HEK293 (cell line): ENCODE results near the gene SPEG.

Experiments
- CTCF ChIA-PET: fragments of 350-600 bp; formaldehyde crosslinking; extraction: SDS; loops from one replicate; lab custom pipeline; 2021; ENCODE audit warnings: antibody characterized with exemption; lab: Yijun Ruan, JAX
- POLR2A ChIA-PET: fragments of 300-600 bp; formaldehyde crosslinking; extraction: SDS; loops from one replicate; lab custom pipeline; 2020; ENCODE audit warnings: antibody characterized with exemption, inconsistent platforms; lab: Yijun Ruan, JAX
- H3K27ac ChIP-seq: fragments of 200-500 bp; sonication (Bioruptor generic); 2 replicates; pipeline ENCODE4 v1.5.1; 2014; ENCODE audit warnings: low read depth, low read length, control low read depth, inconsistent platforms; ENCODE audit errors: extremely low read depth
- H3K36me3 ChIP-seq, 2 experiments: fragments of 200-500 bp in 1 of 2; sonication (Bioruptor generic) in 1 of 2; 1 replicate in 1 of 2; 2 replicates in 1 of 2; pipeline ENCODE4 v1.5.1; 2014 to 2017; ENCODE audit warnings: inconsistent platforms in 2 of 2, low read length in 2 of 2; ENCODE audit not compliant: control insufficient read depth in 2 of 2, insufficient read depth in 1 of 2
- H3K4me1 ChIP-seq: fragments of 200-500 bp; sonication (Bioruptor generic); 2 replicates; pipeline ENCODE4 v1.5.1; 2014; ENCODE audit warnings: mild to moderate bottlenecking, low read length, inconsistent platforms; ENCODE audit not compliant: control insufficient read depth, insufficient read depth
- H3K4me3 ChIP-seq: 2 replicates; pipeline ENCODE4 v1.5.1; 2011; ENCODE audit warnings: low read depth, mild to moderate bottlenecking, control low read depth, low read length, moderate library complexity
- H3K9me3 ChIP-seq: fragments of 200-500 bp; sonication (Bioruptor generic); 2 replicates; pipeline ENCODE4 v1.5.1; 2014; ENCODE audit warnings: low read depth, low read length, inconsistent platforms; ENCODE audit not compliant: control insufficient read depth, insufficient read depth
- AEBP2 ChIP-seq: fragments of 450-650 bp; formaldehyde crosslinking; IDR thresholded peaks from 2 replicates; pipeline ENCODE4 v1.5.1; 2016; ENCODE audit warnings: missing biosample characterization, missing genetic modification characterization, borderline replicate concordance
- CTCF ChIP-seq: fragments of 450-650 bp; formaldehyde crosslinking; IDR thresholded peaks from 2 replicates; pipeline ENCODE4 v1.5.1; 2016; ENCODE audit warnings: missing biosample characterization, missing genetic modification characterization
- EGR2 ChIP-seq: fragments of 450-650 bp; formaldehyde crosslinking; IDR thresholded peaks from 2 replicates; pipeline ENCODE4 v1.5.1; 2016; ENCODE audit warnings: low read depth, missing biosample characterization, missing genetic modification characterization
- GLIS2 ChIP-seq: fragments of 450-650 bp; formaldehyde crosslinking; IDR thresholded peaks from 2 replicates; pipeline ENCODE4 v1.5.1; 2016; ENCODE audit warnings: missing biosample characterization, missing genetic modification characterization
- HIC1 ChIP-seq: fragments of 450-650 bp; formaldehyde crosslinking; IDR thresholded peaks from 2 replicates; pipeline ENCODE4 v1.5.1; 2016; ENCODE audit warnings: missing biosample characterization, missing genetic modification characterization
- KLF1 ChIP-seq: fragments of 450-650 bp; formaldehyde crosslinking; IDR thresholded peaks from 2 replicates; pipeline ENCODE4 v1.5.1; 2016; ENCODE audit warnings: missing biosample characterization, missing genetic modification characterization
- KLF10 ChIP-seq: fragments of 450-650 bp; IDR thresholded peaks from 2 replicates; pipeline ENCODE4 v1.5.1; 2018; ENCODE audit warnings: missing biosample characterization, mild to moderate bottlenecking, missing genetic modification characterization
- REST ChIP-seq: fragments of 450-650 bp; formaldehyde crosslinking; IDR thresholded peaks from 2 replicates; pipeline ENCODE4 v1.5.1; 2016; ENCODE audit warnings: missing biosample characterization, missing genetic modification characterization
- SP2 ChIP-seq: fragments of 450-650 bp; formaldehyde crosslinking; IDR thresholded peaks from 2 replicates; pipeline ENCODE4 v1.5.1; 2016; ENCODE audit warnings: missing biosample characterization, missing genetic modification characterization
- ZBTB26 ChIP-seq: fragments of 450-650 bp; formaldehyde crosslinking; optimal IDR thresholded peaks from 2 replicates; pipeline ENCODE3; 2016; ENCODE audit warnings: missing biosample characterization, mild to moderate bottlenecking, missing genetic modification characterization
- ZBTB8A ChIP-seq: fragments of 450-650 bp; formaldehyde crosslinking; IDR thresholded peaks from 2 replicates; pipeline ENCODE4 v1.5.1; 2016; ENCODE audit warnings: missing biosample characterization, missing genetic modification characterization
- ZEB2 ChIP-seq: fragments of 450-650 bp; formaldehyde crosslinking; IDR thresholded peaks from 2 replicates; pipeline ENCODE4 v1.5.1; 2016; ENCODE audit warnings: missing biosample characterization, missing genetic modification characterization
- ZNF114 ChIP-seq: fragments of 450-650 bp; formaldehyde crosslinking; IDR thresholded peaks from 2 replicates; pipeline ENCODE4 v1.5.0; 2017; ENCODE audit warnings: missing biosample characterization, missing genetic modification characterization
- ZNF335 ChIP-seq: fragments of 450-650 bp; formaldehyde crosslinking; conservative IDR thresholded peaks from 2 replicates; pipeline ENCODE4 v1.5.1; 2016; ENCODE audit warnings: missing biosample characterization, missing genetic modification characterization
- ZNF449 ChIP-seq: fragments of 450-650 bp; formaldehyde crosslinking; IDR thresholded peaks from 2 replicates; pipeline ENCODE4 v1.5.1; 2017; ENCODE audit warnings: missing biosample characterization, mild to moderate bottlenecking, missing genetic modification characterization, moderate library complexity
- ZNF585B ChIP-seq: fragments of 450-650 bp; formaldehyde crosslinking; IDR thresholded peaks from 2 replicates; pipeline ENCODE4 v1.5.1; 2016; ENCODE audit warnings: missing biosample characterization, missing genetic modification characterization
- ZNF629 ChIP-seq: fragments of 450-650 bp; formaldehyde crosslinking; IDR thresholded peaks from 2 replicates; pipeline ENCODE4 v1.5.1; 2017; ENCODE audit warnings: missing biosample characterization, missing genetic modification characterization
- ZNF639 ChIP-seq: fragments of 450-650 bp; formaldehyde crosslinking; IDR thresholded peaks from 2 replicates; pipeline ENCODE4 v1.5.1; 2016; ENCODE audit warnings: missing biosample characterization, missing genetic modification characterization
- ZNF660 ChIP-seq: fragments of 450-650 bp; IDR thresholded peaks from 2 replicates; pipeline ENCODE4 v1.5.1; 2018; ENCODE audit warnings: missing biosample characterization, mild to moderate bottlenecking, missing genetic modification characterization
- ZNF785 ChIP-seq: fragments of 450-650 bp; formaldehyde crosslinking; IDR thresholded peaks from 2 replicates; pipeline ENCODE4 v1.5.1; 2016; ENCODE audit warnings: missing biosample characterization, missing genetic modification characterization

SPEG gene

GRCh38 chr2:219387306-219388120, 47.1 kb upstream of the SPEG start, which contains the start of gene DNPEP (continued):
- TF ChIP-seq AEBP2, result no peak

- Histone ChIP-seq H3K36me3 (peaks cover 0 to 32% of the 10 kb centered on the region in 2 experiments; a peak in 2 of 3 replicates), H3K4me3 (peak overlapping the region; percentile 37), H3K4me1 (peaks cover 6% of the 10 kb centered on the region), H3K9me3 (no peaks in the 10 kb centered on the region), H3K27ac (peak overlapping the region; percentile 52; the same call in 1 of the 2 replicates)
- ChIA-PET CTCF (interaction anchor here (0.6 to 8.8 kb wide), 21 partner anchors 9 to 1143 kb away, joined by 3 to 91 read pairs (median 4); a partner anchor contains a TSS), POLR2A (interaction anchor here (0.6 to 2.1 kb wide), 14 partner anchors 10 to 182 kb away, joined by 3 to 11 read pairs (median 3); partner anchors contain the start of genes GMPPA, TMEM198 and ZFAND2B)
- no peak for TF ChIP-seq ZNF629 (tag by site-specific recombination)
- peak; percentile 29; the same call in 1 of the 2 replicates for TF ChIP-seq SP2 (tag by site-specific recombination)
- TF ChIP-seq ZNF335 (tag by site-specific recombination), result peak; percentile 51
- no peak for TF ChIP-seq HIC1
- TF ChIP-seq ZBTB8A (tag by site-specific recombination), result peak; percentile 95
- no peak for TF ChIP-seq ZNF114 (tag by site-specific recombination)
- no peak for TF ChIP-seq ZNF785 (tag by site-specific recombination)
- TF ChIP-seq KLF10 (tag by site-specific recombination), result peak; percentile 81
- peak; percentile 47 for TF ChIP-seq ZBTB26 (tag by site-specific recombination)
- TF ChIP-seq GLIS2, result 0 out of 2 replicates have a peak, but pooled peaks have one; percentile 18
- no peak for TF ChIP-seq ZEB2 (tag by site-specific recombination)
- TF ChIP-seq ZNF660 (tag by site-specific recombination), result peak; percentile 68; the same call in 1 of the 2 replicates
- no peak for TF ChIP-seq REST
- TF ChIP-seq ZNF639 (tag by site-specific recombination), result no peak
- TF ChIP-seq KLF1 (tag by site-specific recombination), result peak; percentile 62
- TF ChIP-seq ZNF449 (tag by site-specific recombination), result no peak
- TF ChIP-seq EGR2 (tag by site-specific recombination), result peak; percentile 49; the same call in 1 of the 2 replicates
- TF ChIP-seq CTCF, result peak; percentile 53
- TF ChIP-seq ZNF585B (tag by site-specific recombination), result no peak
Measured at GRCh38 chr2:219388121-219388906, 46.3 kb upstream of the SPEG start.
